Thoracic aorta (tissue), 2 donors: ENCODE data around the gene FEM1B. TPM values are rescaled to one million over a fixed set of nuclear protein-coding genes. Genes with fewer than 3 reads are reported as not detected.
A peak's percentile ranks its signal among the peaks of the same experiment; 100 is the strongest.

Experiments used
- ATAC-seq: fragments of 150-250 bp; one replicate; pipeline ENCODE4 v1.8.0; 2017; ENCODE audit warnings: low read depth; ENCODE audit not compliant: insufficient number of reproducible peaks, low FRiP score
- DNase-seq: peaks from one replicate; pipeline ENCODE4 v3.0.0-alpha.2; 2020; ENCODE audit warnings: low spot score
- H3K27ac ChIP-seq, 2 donors: fragments of 200-600 bp; sonication (generic); 1 replicate in 1 of 2; 2 replicates in 1 of 2; pipeline ENCODE4 v1.5.1; 2016; ENCODE audit warnings: mild to moderate bottlenecking in 2 of 2, moderate library complexity in 2 of 2
- H3K27me3 ChIP-seq: fragments of 200-600 bp; sonication (generic); replicated peaks from 2 replicates; pipeline ENCODE4 v1.6.0; 2016; ENCODE audit warnings: mild to moderate bottlenecking; ENCODE audit not compliant: insufficient read depth
- H3K36me3 ChIP-seq: fragments of 200-600 bp; sonication (generic); one replicate; pipeline ENCODE4 v1.5.1; 2016
- H3K4me1 ChIP-seq, 2 donors: fragments of 200-600 bp; sonication (generic); 1 replicate in 1 of 2; 2 replicates in 1 of 2; pipeline versions ENCODE4 v1.5.1 to v1.6.0; 2016; ENCODE audit warnings: low read depth in 2 of 2, mild to moderate bottlenecking in 1 of 2; ENCODE audit not compliant: control insufficient read depth in 1 of 2
- H3K4me3 ChIP-seq: fragments of 200-600 bp; sonication (generic); 2 replicates; pipeline ENCODE4 v1.5.1; 2016; ENCODE audit warnings: mild to moderate bottlenecking
- H3K9me3 ChIP-seq: fragments of 200-600 bp; sonication (generic); 2 replicates; pipeline ENCODE4 v1.5.1; 2016
- total RNA-seq, 2 donors: library from RNA; depleted of rRNA; stranded (reverse); fragments of >200 nt; gene quantifications; one replicate each; pipeline versions ENCODE4 v1.1.0 to v1.2.3, GENCODE V29; 2016
- TF ChIP-seq, protein P1 (sequence below): fragments of 200-600 bp; sonication (generic); IDR thresholded peaks from one replicate; pipeline ENCODE4 v1.5.1; 2019; ENCODE audit warnings: antibody characterized with exemption

Gene FEM1B
- 10 to 100 TPM; 31.1 to 56.2 TPM for total RNA-seq

DNA sequence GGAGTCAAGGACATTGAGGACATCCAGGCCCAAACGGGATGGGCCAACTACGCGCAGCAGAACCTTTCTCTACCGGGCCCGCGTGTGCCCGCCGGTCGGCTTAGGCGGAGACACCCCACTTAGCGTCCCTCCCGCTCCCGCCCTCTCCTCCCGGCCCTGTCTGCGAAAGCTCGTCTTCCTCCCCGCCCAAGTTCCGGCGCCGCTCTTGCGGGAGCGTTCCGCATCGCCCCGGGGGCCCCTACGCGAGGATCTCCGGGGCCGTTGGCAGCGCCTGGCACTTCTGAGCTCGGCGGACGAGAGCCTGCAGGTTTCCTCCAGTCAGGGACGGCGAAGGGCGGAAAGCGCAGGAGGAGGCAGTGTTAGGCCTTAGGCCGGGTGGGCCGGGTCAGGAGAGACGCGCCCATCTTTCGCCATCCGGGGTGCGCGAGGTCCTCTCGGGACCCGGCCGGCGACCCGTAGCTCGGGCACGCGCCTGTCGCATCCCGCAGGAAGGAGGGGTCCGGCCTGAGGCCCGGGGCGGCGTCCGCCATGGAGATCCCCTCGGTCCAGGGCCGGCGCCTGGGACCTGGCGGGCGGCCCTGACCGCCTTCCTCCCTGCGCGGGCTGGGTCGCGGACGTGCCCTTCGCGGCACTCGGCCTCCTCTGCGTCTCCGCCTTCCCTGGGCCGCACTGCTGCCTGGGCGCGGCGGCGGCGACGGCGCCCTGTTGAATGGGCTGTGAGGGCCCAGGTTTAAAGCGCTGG, at the start of gene FEM1B:
Gene FEM1B (plus strand): TSS at position 143 of the 742 bp plus-strand sequence. CDS start 673 bp downstream, outside the sequence.
- peak; percentile 61 for ATAC-seq
- Histone ChIP-seq H3K9me3 (no peaks in the 10 kb centered on the region), H3K36me3 (no peaks in the 10 kb centered on the region), H3K27ac (peak within 1 kb of the TSS; percentile 98 to 99), H3K27me3 (no peaks in the 10 kb centered on the region), H3K4me1 (peaks cover 18 to 69% of the 10 kb centered on the region in 2 donors), H3K4me3 (peak within 1 kb of the TSS; percentile 94)
- DNase-seq: peak; percentile 60
- TF ChIP-seq, protein P1, sequence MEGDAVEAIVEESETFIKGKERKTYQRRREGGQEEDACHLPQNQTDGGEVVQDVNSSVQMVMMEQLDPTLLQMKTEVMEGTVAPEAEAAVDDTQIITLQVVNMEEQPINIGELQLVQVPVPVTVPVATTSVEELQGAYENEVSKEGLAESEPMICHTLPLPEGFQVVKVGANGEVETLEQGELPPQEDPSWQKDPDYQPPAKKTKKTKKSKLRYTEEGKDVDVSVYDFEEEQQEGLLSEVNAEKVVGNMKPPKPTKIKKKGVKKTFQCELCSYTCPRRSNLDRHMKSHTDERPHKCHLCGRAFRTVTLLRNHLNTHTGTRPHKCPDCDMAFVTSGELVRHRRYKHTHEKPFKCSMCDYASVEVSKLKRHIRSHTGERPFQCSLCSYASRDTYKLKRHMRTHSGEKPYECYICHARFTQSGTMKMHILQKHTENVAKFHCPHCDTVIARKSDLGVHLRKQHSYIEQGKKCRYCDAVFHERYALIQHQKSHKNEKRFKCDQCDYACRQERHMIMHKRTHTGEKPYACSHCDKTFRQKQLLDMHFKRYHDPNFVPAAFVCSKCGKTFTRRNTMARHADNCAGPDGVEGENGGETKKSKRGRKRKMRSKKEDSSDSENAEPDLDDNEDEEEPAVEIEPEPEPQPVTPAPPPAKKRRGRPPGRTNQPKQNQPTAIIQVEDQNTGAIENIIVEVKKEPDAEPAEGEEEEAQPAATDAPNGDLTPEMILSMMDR: peak; percentile 47

DNA sequence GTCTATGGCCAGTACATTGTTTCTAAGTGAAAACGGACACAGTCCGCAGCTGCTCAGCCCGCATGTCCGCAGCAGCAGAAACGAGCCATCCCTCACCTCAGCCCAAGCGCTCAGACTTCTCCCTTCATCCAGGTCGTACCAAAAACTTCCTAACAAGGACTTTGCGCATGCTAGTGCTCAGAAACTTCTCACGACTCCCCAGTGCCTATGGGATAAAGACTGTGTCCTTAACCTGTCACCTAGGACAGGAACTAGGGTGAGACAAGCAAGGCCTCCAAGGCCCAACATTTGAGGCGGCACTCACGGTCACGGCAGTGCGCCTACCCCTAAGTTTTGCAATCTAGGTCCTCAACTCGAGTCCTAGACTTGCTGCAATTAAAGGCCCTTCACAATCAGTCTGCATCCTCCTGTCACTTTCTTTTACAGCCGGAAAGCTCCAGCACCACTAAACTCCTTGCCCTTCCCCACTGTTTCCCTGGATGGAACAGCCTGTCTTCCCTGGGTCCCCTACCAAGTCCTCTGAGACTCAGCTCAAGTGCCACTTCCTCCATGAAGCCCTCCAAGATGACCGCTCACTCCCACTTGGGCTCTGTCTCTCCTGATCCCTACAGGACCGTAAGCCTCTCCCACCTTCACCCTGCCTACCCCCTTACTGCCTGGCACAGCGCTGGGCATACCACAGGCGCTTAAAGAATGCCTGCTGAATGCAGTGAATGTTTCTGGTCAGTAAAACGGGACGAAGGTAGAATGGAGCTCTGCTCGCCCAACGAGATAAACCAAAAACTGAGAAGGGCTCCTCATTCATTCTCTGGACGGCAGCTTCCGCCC, 49.2 kb upstream of the FEM1B start:
- Histone ChIP-seq H3K9me3 (no peaks in the 10 kb centered on the region), H3K27me3 (no peaks in the 10 kb centered on the region), H3K4me3 (peak overlapping the region; percentile 89), H3K4me1 (peaks cover 15 to 20% of the 10 kb centered on the region in 2 donors), H3K27ac (no peak overlapping the region), H3K36me3 (no peaks in the 10 kb centered on the region)
- no peak for DNase-seq
- no peak for ATAC-seq
- TF ChIP-seq, protein P1: no peak

DNA sequence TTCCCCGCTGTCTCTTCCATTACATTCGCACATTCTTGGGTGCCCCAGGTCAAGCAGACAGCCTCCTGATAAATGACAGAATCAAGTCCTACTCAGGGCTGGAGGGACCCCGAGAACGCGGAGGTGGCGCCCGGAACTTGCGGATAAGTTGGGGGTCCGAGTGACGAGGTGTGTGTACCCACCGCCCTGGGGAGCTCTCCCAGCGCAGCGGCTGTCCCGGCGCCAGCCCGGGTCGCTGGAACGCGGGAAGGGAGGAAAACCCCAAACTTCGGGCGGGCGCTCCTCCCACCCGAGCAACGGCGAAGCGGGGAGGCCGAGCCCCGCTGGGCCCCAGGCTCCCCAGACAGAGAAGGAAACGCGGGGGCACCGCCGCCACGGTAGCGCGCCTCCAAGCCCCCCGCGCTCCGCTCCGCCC, 48.6 kb upstream of the FEM1B start:
- Histone ChIP-seq H3K4me1 (peaks cover 15 to 20% of the 10 kb centered on the region in 2 donors), H3K27me3 (no peaks in the 10 kb centered on the region), H3K27ac (peak overlapping the region; percentile 19 to 32), H3K9me3 (no peaks in the 10 kb centered on the region), H3K36me3 (no peaks in the 10 kb centered on the region), H3K4me3 (peak overlapping the region; percentile 89)
- DNase-seq (no peak), ATAC-seq (no peak)
- TF ChIP-seq, protein P1: no peak

DNA sequence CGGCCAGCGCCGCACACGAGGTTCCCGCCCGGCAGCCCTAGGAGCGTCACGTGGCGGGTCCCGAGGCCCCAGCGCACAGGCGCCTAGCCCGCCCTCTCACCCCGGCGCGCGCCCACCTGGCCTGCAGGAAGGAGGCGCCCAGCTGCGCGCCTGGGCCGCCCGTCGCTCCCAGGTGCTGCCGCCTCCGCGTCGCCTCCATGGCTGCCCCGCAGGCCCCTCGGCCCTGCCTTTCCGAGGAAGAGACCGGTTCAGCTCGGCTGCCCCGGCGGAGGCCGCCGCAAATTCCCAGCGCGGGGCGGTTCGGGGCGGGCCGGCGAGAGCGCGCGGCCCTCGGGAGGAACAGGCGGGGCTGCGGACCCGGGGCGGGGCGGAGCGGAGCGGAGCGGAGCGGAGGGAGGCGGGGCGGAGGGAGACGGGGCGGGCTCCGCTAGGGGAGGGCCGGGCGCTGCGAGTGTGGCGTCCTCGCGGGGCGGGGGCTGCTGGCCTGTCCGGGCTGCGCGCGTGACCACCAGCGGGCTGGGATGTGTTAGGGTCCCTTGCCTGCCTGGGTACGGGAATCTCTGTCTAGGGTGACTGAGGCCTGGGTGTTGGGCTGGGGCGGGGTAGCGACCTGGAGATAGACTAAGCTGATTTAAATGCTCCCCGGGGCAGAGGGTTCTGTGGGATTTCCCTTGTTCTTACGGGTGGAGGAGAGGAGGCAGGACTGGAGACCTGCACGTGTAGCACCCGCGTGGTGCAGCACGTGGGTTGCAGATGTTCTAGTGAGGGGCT, 48.0 kb upstream of the FEM1B start, which contains the start of gene CLN6:
Gene CLN6 (minus strand): TSS at position 343 of the 771 bp plus-strand sequence. CDS start 144 bp downstream, at position 199.
- peak within 1 kb of the TSS; percentile 19 to 32 for H3K27ac ChIP-seq
- peaks cover 15 to 20% of the 10 kb centered on the region in 2 donors for H3K4me1 ChIP-seq
- no peaks in the 10 kb centered on the region for H3K27me3 ChIP-seq
- H3K9me3 ChIP-seq: no peaks in the 10 kb centered on the region
- TF ChIP-seq, protein P1: no peak
- no peak for DNase-seq
- H3K36me3 ChIP-seq: no peaks in the 10 kb centered on the region
- H3K4me3 ChIP-seq: peak within 1 kb of the TSS; percentile 89
- peak; percentile 82 for ATAC-seq
